Panc1 (cell line): ENCODE data around the gene FAM184B. TPM values are rescaled to one million over a fixed set of nuclear protein-coding genes. Genes with fewer than 3 reads are reported as not detected.

Experiments used
- ATAC-seq: fragments of 200-7000 bp; cut with Tn5 transposase; 2 replicates; pipeline ENCODE4 v1.9.1; 2020; ENCODE audit warnings: mild to moderate bottlenecking, moderate library complexity
- BruUV-seq: library from RNA; stranded (reverse); fragments of 400-500 nt; replicated peaks from 2 replicates; lab custom pipeline; 2021; lab: Mats Ljungman, UMichigan
- CTCF ChIA-PET: fragments of 300-600 bp; sonication (Branson Sonifier 250); formaldehyde crosslinking; loops from one replicate; lab custom pipeline; 2022; ENCODE audit warnings: antibody characterized with exemption; lab: Charles Lee
- POLR2A ChIA-PET: fragments of 300-600 bp; sonication (Branson Sonifier 250); formaldehyde crosslinking; loops from one replicate; lab custom pipeline; 2022; ENCODE audit warnings: antibody characterized with exemption; lab: Charles Lee
- DNase-seq: peaks from one replicate; pipeline ENCODE4 v3.0.0-alpha.2; 2010; ENCODE audit warnings: low read depth, low spot score
- H3K27ac ChIP-seq: 2 replicates; pipeline ENCODE4 v1.5.1; 2011; ENCODE audit warnings: mild to moderate bottlenecking, low read length, inconsistent platforms
- H3K27me3 ChIP-seq: fragments of 200-500 bp; sonication (Bioruptor generic); 2 replicates; pipeline ENCODE4 v1.6.0; 2014; ENCODE audit warnings: low read length, inconsistent platforms; ENCODE audit not compliant: control insufficient read depth, insufficient read depth
- H3K36me3 ChIP-seq: fragments of 200-500 bp; sonication (Bioruptor generic); 2 replicates; pipeline ENCODE4 v1.5.1; 2014; ENCODE audit warnings: inconsistent platforms, mild to moderate bottlenecking, low read length, moderate library complexity; ENCODE audit not compliant: control insufficient read depth, insufficient read depth
- H3K4me1 ChIP-seq: 2 replicates; pipeline ENCODE4 v1.5.1; 2011; ENCODE audit warnings: inconsistent platforms, mild to moderate bottlenecking, low read length, moderate library complexity; ENCODE audit not compliant: control insufficient read depth, insufficient read depth
- H3K4me3 ChIP-seq, 2 experiments: 2 replicates each; pipeline ENCODE4 v1.5.1; 2011 to 2012; ENCODE audit warnings: low read depth in 2 of 2, low read length in 2 of 2, mild to moderate bottlenecking in 2 of 2, inconsistent platforms in 1 of 2, moderate library complexity in 1 of 2
- H3K9me3 ChIP-seq: fragments of 200-500 bp; sonication (Bioruptor generic); 2 replicates; pipeline ENCODE4 v1.5.1; 2014; ENCODE audit warnings: low read depth, mild to moderate bottlenecking, inconsistent platforms, low read length, moderate library complexity; ENCODE audit not compliant: control insufficient read depth, insufficient read depth
- CTCF ChIP-seq: fragments of 450-650 bp; IDR thresholded peaks from 2 replicates; pipeline ENCODE4 v1.5.1; 2017; ENCODE audit warnings: mild to moderate bottlenecking
- POLR2AphosphoS5 ChIP-seq: IDR thresholded peaks from 2 replicates; pipeline ENCODE4 v1.6.1; 2012; ENCODE audit warnings: mild to moderate bottlenecking, low read depth, low read length, moderate library complexity
- SIN3A ChIP-seq: IDR thresholded peaks from 2 replicates; pipeline ENCODE4 v1.6.1; 2012; ENCODE audit warnings: low read depth, mild to moderate bottlenecking, low read length, moderate library complexity, borderline replicate concordance; ENCODE audit not compliant: insufficient read depth
- TCF7L2 ChIP-seq: IDR thresholded peaks from 2 replicates; pipeline ENCODE4 v1.6.1; 2011; ENCODE audit warnings: mild to moderate bottlenecking, low read depth, low read length, inconsistent platforms
- in situ Hi-C: cut with HindIII; loops from 2 replicates; pipeline ENCODE4 v1.10.0; 2016; ENCODE audit warnings: low sequenced_read_pairs, low pct_unique_long_range_greater_than_20kb
- intact Hi-C: fragments of 100-400 bp; cut with micrococcal nuclease; formaldehyde crosslinking; loops from one replicate; pipeline ENCODE4 v1.10.0; 2022; ENCODE audit not compliant: unreplicated experiment
- total RNA-seq: library from RNA; stranded (reverse); gene quantifications from one replicate; pipeline ENCODE4 v1.2.1, GENCODE V29; 2021; ENCODE audit not compliant: unreplicated experiment
- TF ChIP-seq, protein P1 (sequence below), 2 experiments: IDR thresholded peaks; 2 replicates each; pipeline ENCODE4 v1.6.1; 2011 to 2012; ENCODE audit warnings: low read depth in 2 of 2, control low read depth in 1 of 2, low read length in 1 of 2, mild to moderate bottlenecking in 1 of 2, moderate library complexity in 1 of 2; ENCODE audit not compliant: insufficient read depth in 1 of 2

FAM184B gene
- total RNA-seq, 1 experiment from 2014 or later = 0.03 TPM

DNA sequence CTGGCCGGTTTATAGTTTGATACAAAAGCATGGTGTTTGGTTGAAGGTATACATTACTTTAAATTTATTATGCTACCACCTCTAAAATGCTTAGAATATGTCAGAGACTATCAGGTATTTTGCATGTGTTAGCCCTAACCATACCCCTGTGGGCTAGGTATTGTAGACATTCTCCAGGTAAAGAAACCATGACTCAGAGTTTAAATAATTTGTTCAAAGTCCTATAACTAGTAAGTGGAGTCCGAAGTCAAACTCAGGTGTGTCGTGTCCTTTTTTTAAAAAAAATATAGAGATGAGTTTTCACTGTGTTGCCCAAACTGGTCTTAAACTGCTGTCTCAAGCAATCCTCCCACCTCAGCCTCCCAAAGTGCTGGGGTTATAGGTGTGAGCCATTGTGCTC lies 192.1 kb downstream of the FAM184B start:
- in situ Hi-C loops = no loop called here
- Histone ChIP-seq H3K27me3 (no peaks in the 10 kb centered on the region), H3K4me1 (no peaks in the 10 kb centered on the region), H3K9me3 (no peaks in the 10 kb centered on the region), H3K27ac (no peak overlapping the region), H3K4me3 (no peak overlapping the region), H3K36me3 (peaks cover 4% of the 10 kb centered on the region)
- ATAC-seq = no peak
- BruUV-seq = no TSS peak
- CTCF ChIA-PET = no interaction called here
- POLR2A ChIA-PET = no interaction called here
- DNase-seq = no peak
- intact Hi-C loops = no loop called here
- no peak for TF ChIP-seq CTCF

GRCh38 chr4:17587094-17587822 lies 194.2 kb downstream of the FAM184B start:
- no peak for DNase-seq
- H3K4me1 ChIP-seq = no peaks in the 10 kb centered on the region
- intact Hi-C loops (no loop called here), in situ Hi-C loops (no loop called here)
- peaks cover 13% of the 10 kb centered on the region for H3K36me3 ChIP-seq
- no peak overlapping the region for H3K27ac ChIP-seq
- no peak for TF ChIP-seq SIN3A
- no peak for TF ChIP-seq TCF7L2
- TF ChIP-seq, protein P1, sequence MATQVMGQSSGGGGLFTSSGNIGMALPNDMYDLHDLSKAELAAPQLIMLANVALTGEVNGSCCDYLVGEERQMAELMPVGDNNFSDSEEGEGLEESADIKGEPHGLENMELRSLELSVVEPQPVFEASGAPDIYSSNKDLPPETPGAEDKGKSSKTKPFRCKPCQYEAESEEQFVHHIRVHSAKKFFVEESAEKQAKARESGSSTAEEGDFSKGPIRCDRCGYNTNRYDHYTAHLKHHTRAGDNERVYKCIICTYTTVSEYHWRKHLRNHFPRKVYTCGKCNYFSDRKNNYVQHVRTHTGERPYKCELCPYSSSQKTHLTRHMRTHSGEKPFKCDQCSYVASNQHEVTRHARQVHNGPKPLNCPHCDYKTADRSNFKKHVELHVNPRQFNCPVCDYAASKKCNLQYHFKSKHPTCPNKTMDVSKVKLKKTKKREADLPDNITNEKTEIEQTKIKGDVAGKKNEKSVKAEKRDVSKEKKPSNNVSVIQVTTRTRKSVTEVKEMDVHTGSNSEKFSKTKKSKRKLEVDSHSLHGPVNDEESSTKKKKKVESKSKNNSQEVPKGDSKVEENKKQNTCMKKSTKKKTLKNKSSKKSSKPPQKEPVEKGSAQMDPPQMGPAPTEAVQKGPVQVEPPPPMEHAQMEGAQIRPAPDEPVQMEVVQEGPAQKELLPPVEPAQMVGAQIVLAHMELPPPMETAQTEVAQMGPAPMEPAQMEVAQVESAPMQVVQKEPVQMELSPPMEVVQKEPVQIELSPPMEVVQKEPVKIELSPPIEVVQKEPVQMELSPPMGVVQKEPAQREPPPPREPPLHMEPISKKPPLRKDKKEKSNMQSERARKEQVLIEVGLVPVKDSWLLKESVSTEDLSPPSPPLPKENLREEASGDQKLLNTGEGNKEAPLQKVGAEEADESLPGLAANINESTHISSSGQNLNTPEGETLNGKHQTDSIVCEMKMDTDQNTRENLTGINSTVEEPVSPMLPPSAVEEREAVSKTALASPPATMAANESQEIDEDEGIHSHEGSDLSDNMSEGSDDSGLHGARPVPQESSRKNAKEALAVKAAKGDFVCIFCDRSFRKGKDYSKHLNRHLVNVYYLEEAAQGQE (IDR thresholded peaks at IDR 0.05; ENCODE audit: insufficient read depth in 1 of 2, low read depth in 2 of 2, low read length in 1 of 2) = no peak
- TF ChIP-seq POLR2AphosphoS5 = no peak
- ATAC-seq = no peak
- H3K27me3 ChIP-seq = no peaks in the 10 kb centered on the region
- ChIA-PET POLR2A (no interaction called here), CTCF (no interaction called here)
- H3K4me3 ChIP-seq = no peak overlapping the region
- H3K9me3 ChIP-seq = no peaks in the 10 kb centered on the region
- no TSS peak for BruUV-seq

GRCh38 chr4:17584521-17585213 lies 196.8 kb downstream of the FAM184B start:
- intact Hi-C loops = no loop called here
- ATAC-seq = no peak
- Histone ChIP-seq H3K9me3 (no peaks in the 10 kb centered on the region), H3K27me3 (no peaks in the 10 kb centered on the region), H3K4me3 (no peak overlapping the region), H3K27ac (no peak overlapping the region), H3K4me1 (no peaks in the 10 kb centered on the region), H3K36me3 (peaks cover 15% of the 10 kb centered on the region)
- POLR2A ChIA-PET = no interaction called here
- TF ChIP-seq TCF7L2 (no peak), CTCF (no peak), SIN3A (no peak), POLR2AphosphoS5 (no peak)
- TF ChIP-seq, protein P1 (IDR thresholded peaks at IDR 0.05; ENCODE audit: insufficient read depth in 1 of 2, low read depth in 2 of 2, low read length in 1 of 2) = no peak
- DNase-seq = no peak
- CTCF ChIA-PET = no interaction called here
- no TSS peak for BruUV-seq
- in situ Hi-C loops = no loop called here
